ENCODE data around the gene CIB4.
"Not testable (repeated sequence)": the region's sequence is repeated elsewhere in the genome, so short reads cannot be mapped to it uniquely, and the experiment has no call there.

CIB4 gene

DNA sequence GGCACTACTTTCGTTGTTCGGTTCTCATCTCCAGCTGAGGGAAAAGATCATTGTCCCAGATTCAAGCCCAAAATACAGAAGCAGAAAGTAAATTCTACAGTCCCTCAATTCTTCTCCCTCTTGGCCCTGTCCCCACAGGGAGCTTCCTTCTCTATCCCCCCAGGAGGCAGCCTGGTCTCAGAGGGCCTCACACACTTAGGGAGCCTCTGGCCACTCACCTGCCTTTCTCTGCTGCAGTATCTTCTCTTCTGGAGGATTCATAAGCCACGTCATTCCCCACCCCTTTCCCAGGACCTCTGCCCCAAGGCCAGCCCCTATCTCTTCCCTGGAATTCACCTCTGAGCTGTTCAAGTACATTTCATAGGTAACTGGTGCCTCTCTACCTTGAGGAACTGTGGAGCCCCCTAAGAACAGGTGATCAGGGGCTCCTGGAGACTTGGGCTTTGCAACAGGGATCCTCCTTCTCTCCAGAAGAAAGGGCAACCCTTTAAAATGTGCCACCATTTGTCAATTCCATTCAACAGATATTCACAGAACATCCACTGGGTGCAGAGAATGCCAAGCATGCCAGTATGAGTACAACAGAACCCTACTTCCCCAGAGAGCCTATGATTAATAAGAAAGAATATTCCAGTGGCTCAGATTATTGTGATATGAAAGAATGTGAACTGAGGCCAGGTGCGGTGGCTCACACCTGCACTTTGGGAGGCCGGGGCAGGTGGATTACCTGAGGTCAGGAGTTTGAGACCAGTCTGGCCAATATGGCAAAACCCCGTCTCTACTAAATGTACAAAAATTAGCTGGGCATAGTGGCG is 72.9 kb downstream of the CIB4 start:
- in situ Hi-C loops (cut with HindIII; ENCODE audit: low pct_unique_long_range_greater_than_20kb, low sequenced_read_pairs): no loop called here
- DNase-seq (ENCODE audit: low read depth in 1 of 2, low spot score in 1 of 2): no peak
- TF ChIP-seq JUND (IDR thresholded peaks at IDR 0.05; ENCODE audit: low read depth): no peak

DNA sequence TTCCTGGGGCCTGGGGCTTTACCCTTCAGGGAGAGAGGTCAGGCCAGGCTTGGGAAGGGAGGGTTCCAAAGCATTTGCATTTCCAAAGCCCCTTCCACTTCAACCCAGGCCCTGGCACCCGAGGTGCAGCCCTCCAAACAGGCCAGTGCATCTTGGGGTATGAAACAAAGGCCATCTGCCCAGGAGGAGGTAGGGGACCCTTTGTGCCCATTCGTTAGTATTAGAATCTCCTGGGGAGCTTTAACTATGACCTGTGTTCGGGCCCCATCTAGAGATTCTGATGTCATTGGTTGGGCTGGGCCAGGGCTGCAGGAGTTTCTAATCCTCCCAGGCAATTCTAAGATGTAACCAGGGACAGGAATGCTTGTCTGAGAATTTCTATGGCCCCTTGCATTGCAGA is 73.6 kb downstream of the CIB4 start:
- in situ Hi-C loops (cut with HindIII; ENCODE audit: low pct_unique_long_range_greater_than_20kb, low sequenced_read_pairs): no loop called here
- no peak for DNase-seq (ENCODE audit: low read depth in 1 of 2, low spot score in 1 of 2)
- no peak for TF ChIP-seq JUND (IDR thresholded peaks at IDR 0.05; ENCODE audit: low read depth)

DNA sequence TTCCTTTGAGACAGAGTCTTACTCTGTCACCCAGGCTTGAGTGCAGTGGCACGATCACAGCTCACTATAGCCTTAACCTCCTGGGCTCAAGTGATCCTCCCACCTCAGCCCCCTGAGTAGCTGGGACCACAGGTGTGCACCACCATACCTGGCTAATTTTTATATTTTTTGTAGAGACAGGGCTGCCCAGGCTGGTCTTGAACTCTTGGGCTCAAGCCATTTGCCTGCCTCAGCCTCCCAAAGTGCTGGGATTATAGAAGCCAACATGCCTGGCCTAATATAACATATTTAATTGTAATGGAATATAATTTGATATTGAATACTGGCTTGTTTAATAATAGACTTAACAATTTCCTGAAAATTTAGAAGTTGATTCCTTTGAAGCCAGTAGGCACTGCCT is 74.4 kb downstream of the CIB4 start:
- DNase-seq (ENCODE audit: low read depth in 1 of 2, low spot score in 1 of 2); in situ Hi-C loops (cut with HindIII; ENCODE audit: low pct_unique_long_range_greater_than_20kb, low sequenced_read_pairs): not testable (repeated sequence)

DNA sequence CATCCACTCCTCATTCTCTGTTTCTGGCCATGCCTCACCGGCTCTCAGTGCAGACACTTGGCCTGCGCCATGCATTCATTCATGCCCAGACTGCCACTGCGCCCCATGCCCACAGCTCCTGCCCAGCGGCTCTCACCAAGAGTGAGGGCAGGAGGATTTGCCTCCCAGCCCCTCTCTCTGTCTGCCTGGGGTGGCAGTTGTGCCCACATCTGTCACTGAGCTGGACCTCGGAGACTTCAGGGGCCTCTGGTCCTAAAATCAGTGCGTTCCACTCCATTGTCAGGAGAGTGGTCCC is 75.1 kb downstream of the CIB4 start:
- DNase-seq (ENCODE audit: low read depth in 1 of 2, low spot score in 1 of 2): no peak
- TF ChIP-seq JUND (IDR thresholded peaks at IDR 0.05; ENCODE audit: low read depth): no peak
- in situ Hi-C loops (cut with HindIII; ENCODE audit: low pct_unique_long_range_greater_than_20kb, low sequenced_read_pairs): no loop called here

DNA sequence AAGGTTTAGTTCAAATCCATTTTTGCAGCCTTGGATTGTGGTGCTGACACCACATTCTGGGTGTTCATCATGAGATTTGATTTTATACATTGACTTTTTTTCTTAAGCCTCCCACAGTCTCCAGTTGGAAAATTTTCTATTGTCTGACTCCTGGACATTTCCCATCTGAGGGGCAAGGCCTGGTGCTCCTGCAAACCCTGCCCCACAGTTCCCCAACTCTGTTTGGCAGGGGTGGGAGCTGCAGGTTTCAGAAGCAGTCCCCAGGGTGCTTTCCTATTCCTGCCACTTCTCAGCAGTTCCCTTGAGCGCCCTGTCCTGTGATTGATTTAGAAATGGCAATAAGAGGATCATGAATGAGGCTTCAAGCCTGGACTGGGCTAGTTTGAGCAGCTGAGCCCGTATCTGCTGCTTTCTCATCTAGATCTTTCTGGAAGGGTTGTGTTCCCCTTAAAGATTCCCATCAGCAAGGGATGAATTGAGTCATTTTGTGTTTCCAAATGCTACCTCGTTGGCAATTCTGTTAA is 77.0 kb downstream of the CIB4 start:
- in situ Hi-C loops (cut with HindIII; ENCODE audit: low pct_unique_long_range_greater_than_20kb, low sequenced_read_pairs): no loop called here

DNA sequence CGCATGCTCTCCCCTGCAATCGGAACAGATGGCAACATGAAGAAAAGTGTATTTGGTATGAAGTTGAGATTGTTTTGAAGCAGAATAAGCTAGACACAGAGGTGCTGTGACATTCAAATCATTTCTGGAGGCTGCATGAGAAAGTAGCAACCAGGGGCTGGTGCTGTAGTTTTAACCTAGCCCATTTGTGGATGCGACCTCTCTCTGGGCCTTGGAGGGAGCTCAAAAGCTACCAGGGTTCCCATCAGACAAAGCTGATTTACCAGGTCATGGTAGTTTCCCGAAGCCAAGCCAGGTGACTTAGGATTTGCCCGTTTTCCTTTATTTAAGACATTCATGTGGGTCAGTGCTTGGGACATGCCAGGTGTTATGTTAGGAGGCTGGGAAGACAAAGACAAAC is 77.5 kb downstream of the CIB4 start:
- in situ Hi-C loops (cut with HindIII; ENCODE audit: low pct_unique_long_range_greater_than_20kb, low sequenced_read_pairs): no loop called here
- no peak for DNase-seq (ENCODE audit: low read depth in 1 of 2, low spot score in 1 of 2)

More for the DNA sequence above, 77.0 kb downstream of the CIB4 start:
- no peak for TF ChIP-seq JUND (IDR thresholded peaks at IDR 0.05; ENCODE audit: low read depth)
- no peak for DNase-seq (ENCODE audit: low read depth in 1 of 2, low spot score in 1 of 2)

DNA sequence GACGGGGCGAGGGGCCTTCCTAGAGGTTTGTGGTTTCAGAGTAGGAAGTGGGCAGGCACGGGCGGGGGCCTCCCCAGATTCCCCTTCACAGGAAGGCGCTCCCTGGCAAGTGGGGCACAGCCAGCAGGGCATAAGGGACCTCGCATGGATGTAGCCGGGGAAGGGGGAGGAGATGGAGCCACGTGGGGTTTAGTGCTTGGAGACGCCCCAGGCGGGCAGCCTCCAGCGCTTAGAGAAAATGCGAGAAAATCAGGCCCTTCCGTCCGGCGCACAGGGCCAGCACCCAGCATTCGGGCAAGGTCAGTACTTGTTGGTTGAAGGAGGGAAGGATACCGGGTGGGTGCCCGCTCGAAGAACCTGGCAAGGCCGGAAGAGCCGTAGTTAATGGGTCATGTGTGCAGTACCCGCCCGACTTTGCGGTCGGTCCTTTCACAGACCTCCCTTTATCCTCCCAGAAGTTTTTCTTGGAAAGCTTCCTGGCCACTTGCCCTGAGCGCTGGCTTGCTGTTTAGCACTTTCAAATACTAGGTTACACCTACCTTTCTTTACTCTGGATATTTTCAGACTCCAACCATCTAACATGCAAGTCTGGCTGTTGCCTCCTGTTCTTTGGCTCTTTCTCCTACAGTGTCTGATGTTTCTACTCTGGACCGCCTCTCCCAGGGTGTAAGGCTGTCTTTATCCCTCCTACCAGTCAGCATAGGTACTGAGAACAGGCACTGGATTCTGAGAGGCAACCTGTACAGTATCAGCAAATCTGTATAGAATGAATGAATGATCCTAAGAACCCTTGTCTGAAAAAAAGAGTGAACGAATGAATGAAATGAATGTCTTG is 78.1 kb downstream of the CIB4 start:
- no peak for TF ChIP-seq JUND (IDR thresholded peaks at IDR 0.05; ENCODE audit: low read depth)
- DNase-seq (ENCODE audit: low read depth in 1 of 2, low spot score in 1 of 2): no peak
- in situ Hi-C loops (cut with HindIII; ENCODE audit: low pct_unique_long_range_greater_than_20kb, low sequenced_read_pairs): no loop called here

More for the DNA sequence above, 77.5 kb downstream of the CIB4 start:
- TF ChIP-seq JUND (IDR thresholded peaks at IDR 0.05; ENCODE audit: low read depth): no peak

DNA sequence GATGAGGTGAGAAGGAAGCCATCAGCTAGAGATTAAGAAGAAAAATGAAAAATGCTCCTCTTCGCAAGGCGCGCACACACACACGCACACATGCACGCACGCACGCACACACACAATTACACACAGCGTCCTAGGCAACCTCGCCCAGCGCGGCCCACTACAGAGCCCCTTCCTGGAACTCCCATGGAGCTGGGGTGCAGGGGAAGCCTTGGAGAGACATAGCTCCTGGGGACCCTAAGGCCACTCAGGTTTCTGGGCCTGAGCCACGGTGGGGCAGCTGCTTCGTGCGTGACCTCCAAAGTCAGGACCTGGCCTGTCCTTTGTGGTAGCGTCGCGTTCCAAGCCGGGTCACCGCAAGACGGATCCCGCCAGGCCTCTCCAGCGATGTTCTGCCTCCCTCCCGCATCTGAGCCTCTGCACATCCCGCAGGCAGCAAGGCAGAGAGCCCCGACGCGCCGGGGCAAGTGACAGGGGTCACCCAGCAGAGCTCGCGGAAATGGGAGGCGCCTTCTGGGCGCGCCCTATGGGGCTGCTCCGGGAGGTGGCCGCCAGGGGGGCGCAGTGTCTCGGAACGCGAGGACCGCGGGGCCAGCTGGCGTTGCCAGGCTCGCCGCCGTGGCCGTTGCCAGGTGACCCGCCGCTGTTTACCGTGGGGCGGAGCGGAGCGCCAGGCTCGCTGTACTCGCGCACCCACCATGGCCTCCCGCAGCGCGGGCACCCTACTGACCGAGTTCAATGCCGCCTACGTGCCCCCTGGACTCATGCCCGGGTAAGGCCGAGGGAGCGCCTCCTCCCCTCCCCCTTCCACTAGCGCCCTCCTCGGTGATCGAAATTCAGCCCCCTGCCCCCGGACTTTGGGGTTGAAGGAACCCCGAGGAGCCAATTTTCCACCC is 79.0 kb downstream of the CIB4 start:
- TF ChIP-seq JUND (IDR thresholded peaks at IDR 0.05; ENCODE audit: low read depth): no peak
- peak; percentile 34 to 55 for DNase-seq (ENCODE audit: low read depth in 1 of 2, low spot score in 1 of 2)
- in situ Hi-C loops (cut with HindIII; ENCODE audit: low pct_unique_long_range_greater_than_20kb, low sequenced_read_pairs): no loop called here

DNA sequence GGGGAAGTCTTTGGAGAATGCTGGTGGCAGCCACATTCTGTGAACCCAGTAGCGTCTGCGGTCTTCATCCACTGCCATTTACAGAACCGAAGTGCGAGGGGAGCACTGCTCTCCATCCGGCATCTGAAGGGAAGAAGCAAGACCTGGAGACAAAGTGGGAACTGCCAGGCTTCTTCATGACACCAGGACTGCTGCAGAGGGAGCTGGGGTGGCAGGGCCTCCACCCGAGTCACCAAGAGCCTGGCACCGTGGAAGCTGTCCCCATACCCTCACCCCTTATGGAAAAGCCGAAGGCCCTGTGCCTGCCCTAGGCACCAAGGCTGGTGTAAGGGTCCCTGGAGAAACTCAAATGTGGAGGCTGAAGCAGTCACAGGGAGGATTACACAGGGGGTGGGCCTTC is 79.8 kb downstream of the CIB4 start:
- DNase-seq (ENCODE audit: low read depth in 1 of 2, low spot score in 1 of 2): no peak
- in situ Hi-C loops (cut with HindIII; ENCODE audit: low pct_unique_long_range_greater_than_20kb, low sequenced_read_pairs): no loop called here

DNA sequence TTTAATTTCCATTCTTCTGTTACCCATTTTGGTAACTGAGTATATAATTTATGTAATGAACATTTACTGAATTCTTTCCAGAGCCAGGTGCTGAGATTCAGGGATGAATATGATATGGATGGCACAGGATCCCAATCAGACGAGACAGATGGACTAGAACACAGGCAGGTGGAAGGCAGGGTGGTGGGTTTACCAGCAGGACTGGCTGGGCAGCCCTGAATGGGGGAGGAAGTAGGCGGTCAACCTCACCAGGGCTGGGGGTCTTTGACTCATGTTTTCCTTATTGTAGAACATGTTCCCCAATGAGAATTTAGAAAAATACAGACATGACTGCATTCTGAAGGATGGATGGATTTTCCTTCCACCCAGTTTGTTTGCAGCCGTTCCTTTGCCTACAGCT is 80.3 kb downstream of the CIB4 start:
- in situ Hi-C loops (cut with HindIII; ENCODE audit: low pct_unique_long_range_greater_than_20kb, low sequenced_read_pairs): no loop called here
- no peak for TF ChIP-seq JUND (IDR thresholded peaks at IDR 0.05; ENCODE audit: low read depth)
- no peak for DNase-seq (ENCODE audit: low read depth in 1 of 2, low spot score in 1 of 2)

More for the DNA sequence above, 79.8 kb downstream of the CIB4 start:
- TF ChIP-seq JUND (IDR thresholded peaks at IDR 0.05; ENCODE audit: low read depth): no peak

DNA sequence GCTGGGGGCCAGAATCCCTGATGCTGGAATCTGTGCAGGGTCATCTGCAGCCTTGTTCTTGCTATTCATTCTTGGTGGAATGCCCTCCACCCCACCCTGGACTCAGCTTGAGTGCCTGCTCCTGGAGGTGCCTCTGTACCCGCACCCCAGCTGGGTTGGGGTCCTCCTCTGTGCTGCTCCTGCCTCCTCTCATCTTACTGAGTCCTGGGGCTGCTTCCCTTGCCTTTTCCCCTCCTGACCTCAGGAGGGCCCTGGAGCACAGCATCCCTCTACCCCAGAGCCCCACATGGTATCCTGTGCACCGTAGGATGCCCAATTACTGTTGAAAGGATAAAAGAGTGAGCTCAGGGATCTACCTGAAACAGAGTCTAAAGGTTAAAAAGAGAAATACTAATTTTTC is 81.6 kb downstream of the CIB4 start:
- no peak for TF ChIP-seq JUND (IDR thresholded peaks at IDR 0.05; ENCODE audit: low read depth)
- no peak for DNase-seq (ENCODE audit: low read depth in 1 of 2, low spot score in 1 of 2)
- in situ Hi-C loops (cut with HindIII; ENCODE audit: low pct_unique_long_range_greater_than_20kb, low sequenced_read_pairs): no loop called here

DNA sequence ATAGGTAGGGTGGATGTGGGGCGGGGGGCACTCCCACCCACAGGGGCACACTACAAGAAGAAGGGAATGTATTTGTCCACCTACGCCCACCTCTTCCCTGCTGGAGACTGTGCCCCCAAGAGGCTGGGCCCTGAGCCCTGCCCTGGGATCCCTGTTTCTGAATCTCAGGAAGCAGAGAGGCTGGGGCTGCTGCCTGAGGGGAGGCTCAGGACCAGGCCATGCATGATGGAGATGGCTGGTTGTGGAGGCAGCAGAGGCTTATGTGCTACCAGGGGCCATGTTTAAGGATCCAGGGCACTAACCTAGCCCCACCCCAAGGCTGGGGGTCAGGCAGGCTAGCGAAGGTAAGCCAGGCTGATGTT is 82.1 kb downstream of the CIB4 start:
- no peak for TF ChIP-seq JUND (IDR thresholded peaks at IDR 0.05; ENCODE audit: low read depth)
- in situ Hi-C loops (cut with HindIII; ENCODE audit: low pct_unique_long_range_greater_than_20kb, low sequenced_read_pairs): no loop called here
- DNase-seq (ENCODE audit: low read depth in 1 of 2, low spot score in 1 of 2): no peak

All from T47D (cell line).